Stimulated activated effector memory CD8-positive, alpha-beta T cell treated with anti-CD3 and anti-CD28 coated beads, Interleukin-12 subunit alpha, Interleukin-12 subunit beta, amount 100 ng/mL, for 72 hours (primary cell): ENCODE data around the gene FAM210A.

Experiments
- ATAC-seq: fragments of 150-1000 bp; cut with Tn5 transposase; 2 replicates; pipeline ENCODE4 v1.10.0; 2021
- DNase-seq, 2 donors: peaks; one replicate each; pipeline ENCODE4 v3.0.0; 2021 to 2022; ENCODE audit warnings: low spot score in 2 of 2
- H3K27ac Mint-ChIP-seq: one replicate; pipeline ENCODE4 v1.8.0; 2022; ENCODE audit warnings: mild to moderate bottlenecking, mixed read lengths
- H3K36me3 Mint-ChIP-seq: one replicate; pipeline ENCODE4 v1.8.0; 2022; ENCODE audit warnings: mild to moderate bottlenecking, mixed read lengths
- H3K4me1 Mint-ChIP-seq: one replicate; pipeline ENCODE4 v1.8.0; 2022; ENCODE audit warnings: mixed read lengths
- H3K4me3 Mint-ChIP-seq: one replicate; pipeline ENCODE4 v1.8.0; 2022; ENCODE audit warnings: mild to moderate bottlenecking, mixed read lengths
- H3K9me3 Mint-ChIP-seq: one replicate; pipeline ENCODE4 v1.8.0; 2022; ENCODE audit warnings: mixed read lengths

The FAM210A gene

GRCh38 chr18:13614641-13615288 is 111.6 kb downstream of the FAM210A start:
- peak overlapping the region; percentile 88 for H3K4me3 Mint-ChIP-seq
- ATAC-seq = peak; percentile 14
- DNase-seq = peak in 1 of 2 donors; percentile 81
- peaks cover 82% of the 10 kb centered on the region for H3K4me1 Mint-ChIP-seq
- H3K9me3 Mint-ChIP-seq = no peaks in the 10 kb centered on the region
- H3K27ac Mint-ChIP-seq = peak overlapping the region; percentile 97
- H3K36me3 Mint-ChIP-seq = peaks cover 53% of the 10 kb centered on the region

GRCh38 chr18:13613591-13614501 is 112.5 kb downstream of the FAM210A start:
- H3K4me3 Mint-ChIP-seq = peak overlapping the region; percentile 88
- peaks cover 53% of the 10 kb centered on the region for H3K36me3 Mint-ChIP-seq
- ATAC-seq (no peak), DNase-seq (peak in 1 of 2 donors; percentile 55)
- peaks cover 89% of the 10 kb centered on the region for H3K4me1 Mint-ChIP-seq
- peak overlapping the region; percentile 97 for H3K27ac Mint-ChIP-seq
- H3K9me3 Mint-ChIP-seq = no peaks in the 10 kb centered on the region
